ENCODE measurements around the gene ZCCHC4. TPM values are rescaled to one million over a fixed set of nuclear protein-coding genes. Genes with fewer than 3 reads are reported as not detected.

The ZCCHC4 gene
- polyA plus RNA-seq, 2 of the 4 experiments (the other 2 are of a cell fraction) = 5.2 to 10.2 TPM

GRCh38 chr4:25377572-25378436 is 65.2 kb downstream of the ZCCHC4 start:
- ATAC-seq = no peak
- H3K4me1 ChIP-seq = peaks cover 7% of the 10 kb centered on the region; the same call in 1 of the 3 replicates
- ChIA-PET POLR2A (interaction anchor here (1.0 to 1.4 kb wide), 3 partner anchors 10 to 14 kb away, joined by 3 to 5 read pairs (median 4); no protein-coding TSS in a partner anchor), CTCF (interaction anchor here (1.4 to 1.7 kb wide), 2 partner anchors 11 to 12 kb away, joined by 3 to 5 read pairs; no protein-coding TSS in a partner anchor)
- DNase-seq (ENCODE audit: low read depth in 1 of 2, low spot score in 1 of 2) = no peak
- no peak for TF ChIP-seq NFE2L2 (conservative IDR thresholded peaks at IDR 0.05; ENCODE audit: low read length)
- TF ChIP-seq EP300 (IDR thresholded peaks at IDR 0.05) = no peak
- no peak for TF ChIP-seq CBX2 (IDR thresholded peaks at IDR 0.05; ENCODE audit: borderline replicate concordance, low read depth)
- no peak for TF ChIP-seq NR3C1 (IDR thresholded peaks at IDR 0.05)
- TF ChIP-seq E2F6 (IDR thresholded peaks at IDR 0.05; ENCODE audit: borderline replicate concordance, low read depth) = no peak
- TF ChIP-seq ATOH8 (CRISPR knock-in tag; IDR thresholded peaks at IDR 0.05; ENCODE audit: low read depth) = no peak
- TF ChIP-seq FOXS1 (CRISPR knock-in tag; IDR thresholded peaks at IDR 0.05) = no peak
- no peaks in the 10 kb centered on the region for H3K9me3 ChIP-seq
- H3K4me2 ChIP-seq = peak overlapping the region; percentile 91
- FAIRE-seq = no peak
- 20% methylated on average over 18 of the region's 18 CpGs for WGBS (ENCODE audit: missing lambda C conversion rate)
- peak overlapping the region; percentile 98 for H3K4me3 ChIP-seq
- H3K27ac ChIP-seq = peak overlapping the region; percentile 90 to 99

GRCh38 chr4:25378437-25378743 is 65.8 kb downstream of the ZCCHC4 start:
- Histone ChIP-seq H3K4me1 (peaks cover 7% of the 10 kb centered on the region; the same call in 1 of the 3 replicates), H3K4me3 (peak overlapping the region; percentile 98), H3K4me2 (peak overlapping the region; percentile 91), H3K9me3 (no peaks in the 10 kb centered on the region), H3K27ac (no peak overlapping the region)
- FAIRE-seq = no peak
- DNase-seq (ENCODE audit: low read depth in 1 of 2, low spot score in 1 of 2) = no peak
- CTCF ChIA-PET = interaction anchor here (1.7 kb wide), 1 partner anchor 12 kb away, joined by 5 read pairs; no protein-coding TSS in a partner anchor
- POLR2A ChIA-PET = no interaction called here
- TF ChIP-seq RARB (CRISPR knock-in tag; IDR thresholded peaks at IDR 0.05) (no peak), E2F6 (IDR thresholded peaks at IDR 0.05; ENCODE audit: borderline replicate concordance, low read depth) (no peak), FOSL2 (IDR thresholded peaks at IDR 0.05) (no peak), FOSL2 (CRISPR knock-in tag; IDR thresholded peaks at IDR 0.05) (no peak), FOXS1 (CRISPR knock-in tag; IDR thresholded peaks at IDR 0.05) (no peak), HEYL (CRISPR knock-in tag; IDR thresholded peaks at IDR 0.05) (no peak), MAFK (IDR thresholded peaks at IDR 0.05; ENCODE audit: partially characterized antibody) (no peak), MAX (IDR thresholded peaks at IDR 0.05) (no peak), JUNB (IDR thresholded peaks at IDR 0.05) (no peak), HOXB5 (CRISPR knock-in tag; IDR thresholded peaks at IDR 0.05) (no peak), TP53 (CRISPR knock-in tag; IDR thresholded peaks at IDR 0.05) (no peak), GATA3 (IDR thresholded peaks at IDR 0.05; ENCODE audit: borderline replicate concordance) (no peak), ESRRA (IDR thresholded peaks at IDR 0.05; ENCODE audit: borderline replicate concordance, low read length) (no peak), USF2 (IDR thresholded peaks at IDR 0.05) (no peak), BCL3 (IDR thresholded peaks at IDR 0.05) (no peak), NFE2L2 (conservative IDR thresholded peaks at IDR 0.05; ENCODE audit: low read length) (no peak)
- no peak for ATAC-seq
- WGBS (ENCODE audit: missing lambda C conversion rate) = 92% methylated on average over 6 of the region's 6 CpGs
